ENCODE data around the gene ADAMTS2.
"Not testable (repeated sequence)": the region's sequence is repeated elsewhere in the genome, so short reads cannot be mapped to it uniquely, and the experiment has no call there.

ADAMTS2 gene

GRCh38 chr5:179283908-179284307, 61.4 kb downstream of the ADAMTS2 start:
- H3K23ac ChIP-seq (ENCODE audit: low read length); H3K56ac ChIP-seq (ENCODE audit: low read length); H2BK5ac ChIP-seq (ENCODE audit: low read length); DNase-seq; H2BK120ac ChIP-seq (ENCODE audit: low read depth, low read length); H3K27me3 ChIP-seq (ENCODE audit: insufficient read depth, low read length, poor library complexity); H2AK5ac ChIP-seq (ENCODE audit: low read length); H3K4me3 ChIP-seq (ENCODE audit: low read length); H4K5ac ChIP-seq (ENCODE audit: low read length); H3K79me1 ChIP-seq (ENCODE audit: low read length); H3K36me3 ChIP-seq (ENCODE audit: control insufficient read depth, insufficient read depth, low read length); H3K4ac ChIP-seq (ENCODE audit: low read depth, low read length); H3K79me2 ChIP-seq (ENCODE audit: control insufficient read depth, insufficient read depth, low read length); H3K4me1 ChIP-seq (ENCODE audit: control insufficient read depth, low read depth, low read length); H3K27ac ChIP-seq (ENCODE audit: low read depth, low read length); H3K18ac ChIP-seq (ENCODE audit: low read length); H3K9ac ChIP-seq (ENCODE audit: low read length); H4K8ac ChIP-seq (ENCODE audit: low read depth, low read length); H3K4me2 ChIP-seq (ENCODE audit: low read length); H2BK15ac ChIP-seq (replicated peaks; ENCODE audit: low read depth): not testable (repeated sequence)
- no CpG with 5 or more reads among the region's 10 CpGs for WGBS (ENCODE audit: extremely low coverage, insufficient coverage, low lambda C conversion rate)

DNA sequence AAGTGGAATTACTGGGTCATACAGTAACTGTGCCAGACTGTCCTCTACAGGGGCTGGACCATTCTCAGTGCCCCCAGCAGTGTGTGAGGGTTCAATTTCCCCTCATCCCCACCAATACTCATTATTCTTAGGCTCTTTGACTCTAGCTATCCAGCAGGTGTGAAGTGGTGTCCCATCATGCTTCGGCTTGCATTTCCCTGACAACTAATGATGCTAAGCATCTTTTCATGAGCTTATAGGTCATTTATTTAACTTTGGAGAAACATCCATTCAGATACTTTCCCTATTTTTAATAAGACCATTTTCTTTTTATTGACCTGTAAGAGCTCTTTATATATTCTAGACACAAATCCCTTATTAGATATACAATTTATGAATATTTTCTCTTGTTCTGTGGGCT, 63.6 kb downstream of the ADAMTS2 start:
- H3K9ac ChIP-seq (ENCODE audit: low read length): no peak overlapping the region
- H2BK15ac ChIP-seq (replicated peaks; ENCODE audit: low read depth): no peak overlapping the region
- no peak overlapping the region for H4K5ac ChIP-seq (ENCODE audit: low read length)
- no peak overlapping the region for H3K4me2 ChIP-seq (ENCODE audit: low read length)
- H3K79me2 ChIP-seq (ENCODE audit: control insufficient read depth, insufficient read depth, low read length): no peaks in the 10 kb centered on the region
- no peaks in the 10 kb centered on the region for H3K36me3 ChIP-seq (ENCODE audit: control insufficient read depth, insufficient read depth, low read length)
- no peaks in the 10 kb centered on the region for H3K79me1 ChIP-seq (ENCODE audit: low read length)
- no peak overlapping the region for H3K56ac ChIP-seq (ENCODE audit: low read length)
- no CpG with 5 or more reads among the region's 1 CpG for WGBS (ENCODE audit: extremely low coverage, insufficient coverage, low lambda C conversion rate)
- H3K23ac ChIP-seq (ENCODE audit: low read length): no peak overlapping the region
- H3K4ac ChIP-seq (ENCODE audit: low read depth, low read length): no peak overlapping the region
- no peak overlapping the region for H2AK5ac ChIP-seq (ENCODE audit: low read length)
- DNase-seq: no peak
- H3K4me1 ChIP-seq (ENCODE audit: control insufficient read depth, low read depth, low read length): no peaks in the 10 kb centered on the region
- no peak overlapping the region for H4K8ac ChIP-seq (ENCODE audit: low read depth, low read length)
- no peak overlapping the region for H2BK120ac ChIP-seq (ENCODE audit: low read depth, low read length)
- H3K18ac ChIP-seq (ENCODE audit: low read length): no peak overlapping the region
- H3K4me3 ChIP-seq (ENCODE audit: low read length): no peak overlapping the region
- H3K27ac ChIP-seq (ENCODE audit: low read depth, low read length): no peak overlapping the region
- no peaks in the 10 kb centered on the region for H3K27me3 ChIP-seq (ENCODE audit: insufficient read depth, low read length, poor library complexity)
- no peak overlapping the region for H2BK5ac ChIP-seq (ENCODE audit: low read length)

- no peak overlapping the region for H3K23ac ChIP-seq (ENCODE audit: low read length)
- no CpG with 5 or more reads among the region's 8 CpGs for whole genome bisulfite sequencing (ENCODE audit: extremely low coverage, insufficient coverage, low lambda C conversion rate)
- no peaks in the 10 kb centered on the region for H3K79me2 ChIP-seq (ENCODE audit: control insufficient read depth, insufficient read depth, low read length)
- H2BK120ac ChIP-seq (ENCODE audit: low read depth, low read length): no peak overlapping the region
- DNase-seq: no peak
- no peak overlapping the region for H3K9ac ChIP-seq (ENCODE audit: low read length)
- H4K8ac ChIP-seq (ENCODE audit: low read depth, low read length): no peak overlapping the region
- no peaks in the 10 kb centered on the region for H3K27me3 ChIP-seq (ENCODE audit: insufficient read depth, low read length, poor library complexity)
- H2AK5ac ChIP-seq (ENCODE audit: low read length): no peak overlapping the region
- no peak overlapping the region for H3K4ac ChIP-seq (ENCODE audit: low read depth, low read length)
- no peak overlapping the region for H3K56ac ChIP-seq (ENCODE audit: low read length)
- no peak overlapping the region for H2BK5ac ChIP-seq (ENCODE audit: low read length)
- H3K79me1 ChIP-seq (ENCODE audit: low read length): no peaks in the 10 kb centered on the region
- H2BK15ac ChIP-seq (replicated peaks; ENCODE audit: low read depth): no peak overlapping the region
- no peak overlapping the region for H4K5ac ChIP-seq (ENCODE audit: low read length)
- no peak overlapping the region for H3K4me3 ChIP-seq (ENCODE audit: low read length)
- H3K36me3 ChIP-seq (ENCODE audit: control insufficient read depth, insufficient read depth, low read length): no peaks in the 10 kb centered on the region
- H3K27ac ChIP-seq (ENCODE audit: low read depth, low read length): no peak overlapping the region
- H3K4me2 ChIP-seq (ENCODE audit: low read length): no peak overlapping the region
- H3K18ac ChIP-seq (ENCODE audit: low read length): no peak overlapping the region
- no peaks in the 10 kb centered on the region for H3K4me1 ChIP-seq (ENCODE audit: control insufficient read depth, low read depth, low read length)
Measured at GRCh38 chr5:179280095-179280490, 65.2 kb downstream of the ADAMTS2 start.

DNA sequence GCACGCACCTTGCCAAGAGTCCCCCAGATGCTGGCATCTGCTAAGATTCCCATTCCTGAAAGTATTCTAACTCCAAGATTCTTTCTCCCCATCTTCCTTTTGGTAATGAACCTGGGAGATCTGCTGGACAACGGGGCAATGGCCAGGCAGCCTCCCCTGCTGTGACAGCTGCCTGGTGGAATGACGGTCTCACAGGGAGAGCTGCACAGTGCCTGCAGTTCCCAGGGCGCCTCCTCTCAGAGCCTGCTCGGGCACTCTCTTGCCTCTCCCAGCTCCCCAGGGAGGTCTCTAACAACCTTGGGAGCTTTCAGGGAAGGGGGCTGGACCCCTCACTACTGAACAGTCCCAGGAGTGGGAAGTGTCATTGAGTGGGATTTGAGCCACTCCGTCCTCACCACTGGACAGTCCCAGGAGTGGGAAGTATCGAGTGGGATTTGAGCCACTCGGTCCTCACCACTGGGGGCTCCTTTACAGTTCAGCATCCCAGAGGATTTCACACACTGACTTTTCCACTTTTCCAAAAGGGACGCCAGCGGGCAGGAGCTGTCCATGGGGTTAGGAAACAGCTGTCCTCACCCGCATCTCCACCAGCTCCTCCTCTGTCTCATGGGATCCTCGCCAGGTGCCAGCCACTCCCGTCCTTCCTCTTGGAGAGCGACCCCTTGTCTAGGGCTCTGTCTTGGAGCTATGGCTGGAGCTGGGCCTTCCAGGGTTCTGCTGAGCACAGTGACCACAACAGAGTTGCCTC, 65.7 kb downstream of the ADAMTS2 start:
- Histone ChIP-seq H3K79me1 (ENCODE audit: low read length) (no peaks in the 10 kb centered on the region), H3K4me2 (ENCODE audit: low read length) (no peak overlapping the region), H4K5ac (ENCODE audit: low read length) (no peak overlapping the region), H3K56ac (ENCODE audit: low read length) (no peak overlapping the region), H3K4me3 (ENCODE audit: low read length) (no peak overlapping the region), H2BK15ac (replicated peaks; ENCODE audit: low read depth) (no peak overlapping the region), H2AK5ac (ENCODE audit: low read length) (no peak overlapping the region), H3K9ac (ENCODE audit: low read length) (no peak overlapping the region), H3K23ac (ENCODE audit: low read length) (no peak overlapping the region), H4K8ac (ENCODE audit: low read depth, low read length) (no peak overlapping the region), H3K4me1 (ENCODE audit: control insufficient read depth, low read depth, low read length) (no peaks in the 10 kb centered on the region), H3K27me3 (ENCODE audit: insufficient read depth, low read length, poor library complexity) (no peaks in the 10 kb centered on the region), H3K27ac (ENCODE audit: low read depth, low read length) (no peak overlapping the region), H2BK120ac (ENCODE audit: low read depth, low read length) (no peak overlapping the region), H3K79me2 (ENCODE audit: control insufficient read depth, insufficient read depth, low read length) (no peaks in the 10 kb centered on the region), H3K36me3 (ENCODE audit: control insufficient read depth, insufficient read depth, low read length) (no peaks in the 10 kb centered on the region), H2BK5ac (ENCODE audit: low read length) (no peak overlapping the region), H3K4ac (ENCODE audit: low read depth, low read length) (no peak overlapping the region), H3K18ac (ENCODE audit: low read length) (no peak overlapping the region)
- WGBS (ENCODE audit: extremely low coverage, insufficient coverage, low lambda C conversion rate): no CpG with 5 or more reads among the region's 14 CpGs
- no peak for DNase-seq

DNA sequence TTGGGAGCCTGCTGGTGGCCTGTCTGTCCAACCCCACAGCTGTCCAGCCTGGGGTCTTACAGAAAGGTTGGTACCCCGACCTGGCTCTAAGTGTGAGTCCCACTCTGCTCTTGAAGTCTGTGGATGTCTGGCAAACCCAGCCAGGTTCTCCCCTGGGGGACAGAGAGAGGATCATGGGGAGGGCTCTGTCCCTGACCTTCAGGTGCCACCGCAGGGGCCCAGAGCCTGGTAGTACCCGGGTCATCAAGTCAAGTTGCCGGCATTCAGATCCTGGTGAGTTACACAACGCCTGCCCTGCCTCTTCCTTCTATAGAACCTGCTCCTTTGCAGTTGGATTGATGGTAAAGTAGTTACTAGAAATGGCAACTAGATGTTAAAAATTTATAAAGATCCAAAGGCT, 66.7 kb downstream of the ADAMTS2 start:
- no peak overlapping the region for H3K4me3 ChIP-seq (ENCODE audit: low read length)
- no peak overlapping the region for H3K4me2 ChIP-seq (ENCODE audit: low read length)
- no peak overlapping the region for H3K27ac ChIP-seq (ENCODE audit: low read depth, low read length)
- no peak overlapping the region for H3K56ac ChIP-seq (ENCODE audit: low read length)
- no peak overlapping the region for H2AK5ac ChIP-seq (ENCODE audit: low read length)
- H4K5ac ChIP-seq (ENCODE audit: low read length): no peak overlapping the region
- no peak overlapping the region for H4K8ac ChIP-seq (ENCODE audit: low read depth, low read length)
- H3K23ac ChIP-seq (ENCODE audit: low read length): no peak overlapping the region
- no peaks in the 10 kb centered on the region for H3K79me2 ChIP-seq (ENCODE audit: control insufficient read depth, insufficient read depth, low read length)
- H3K4me1 ChIP-seq (ENCODE audit: control insufficient read depth, low read depth, low read length): no peaks in the 10 kb centered on the region
- no peak overlapping the region for H3K4ac ChIP-seq (ENCODE audit: low read depth, low read length)
- no peak overlapping the region for H2BK15ac ChIP-seq (replicated peaks; ENCODE audit: low read depth)
- DNase-seq: no peak
- H3K36me3 ChIP-seq (ENCODE audit: control insufficient read depth, insufficient read depth, low read length): no peaks in the 10 kb centered on the region
- H3K27me3 ChIP-seq (ENCODE audit: insufficient read depth, low read length, poor library complexity): no peaks in the 10 kb centered on the region
- no peak overlapping the region for H3K18ac ChIP-seq (ENCODE audit: low read length)
- WGBS (ENCODE audit: extremely low coverage, insufficient coverage, low lambda C conversion rate): no CpG with 5 or more reads among the region's 5 CpGs
- H2BK5ac ChIP-seq (ENCODE audit: low read length): no peak overlapping the region
- H3K79me1 ChIP-seq (ENCODE audit: low read length): no peaks in the 10 kb centered on the region
- H2BK120ac ChIP-seq (ENCODE audit: low read depth, low read length): no peak overlapping the region
- no peak overlapping the region for H3K9ac ChIP-seq (ENCODE audit: low read length)

DNA sequence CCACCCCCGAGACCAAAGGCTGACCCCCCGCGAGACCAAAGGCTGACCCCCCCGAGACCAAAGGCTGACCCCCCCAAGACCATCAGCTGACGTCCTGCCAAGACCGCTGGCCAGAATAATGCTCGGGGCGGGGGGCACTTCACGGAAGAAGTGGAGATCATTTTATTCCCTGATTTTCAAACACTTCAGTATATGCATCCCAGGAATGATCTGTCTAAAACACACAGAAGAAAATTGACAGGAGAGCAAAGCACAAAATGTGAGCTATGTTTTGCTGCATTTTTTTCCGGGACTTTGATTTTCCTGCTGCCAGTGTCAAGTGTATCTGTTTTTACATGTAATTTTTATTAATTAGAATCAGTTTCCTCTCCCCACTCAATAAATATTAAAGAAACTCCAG, 67.1 kb downstream of the ADAMTS2 start:
- WGBS (ENCODE audit: extremely low coverage, insufficient coverage, low lambda C conversion rate): no CpG with 5 or more reads among the region's 10 CpGs
- no peaks in the 10 kb centered on the region for H3K4me1 ChIP-seq (ENCODE audit: control insufficient read depth, low read depth, low read length)
- no peak overlapping the region for H3K9ac ChIP-seq (ENCODE audit: low read length)
- H2BK15ac ChIP-seq (replicated peaks; ENCODE audit: low read depth): no peak overlapping the region
- no peaks in the 10 kb centered on the region for H3K79me2 ChIP-seq (ENCODE audit: control insufficient read depth, insufficient read depth, low read length)
- DNase-seq: no peak
- H2BK5ac ChIP-seq (ENCODE audit: low read length): no peak overlapping the region
- H2AK5ac ChIP-seq (ENCODE audit: low read length): no peak overlapping the region
- no peak overlapping the region for H3K4me3 ChIP-seq (ENCODE audit: low read length)
- no peak overlapping the region for H2BK120ac ChIP-seq (ENCODE audit: low read depth, low read length)
- H3K23ac ChIP-seq (ENCODE audit: low read length): no peak overlapping the region
- no peak overlapping the region for H4K5ac ChIP-seq (ENCODE audit: low read length)
- no peak overlapping the region for H3K27ac ChIP-seq (ENCODE audit: low read depth, low read length)
- H4K8ac ChIP-seq (ENCODE audit: low read depth, low read length): no peak overlapping the region
- no peaks in the 10 kb centered on the region for H3K36me3 ChIP-seq (ENCODE audit: control insufficient read depth, insufficient read depth, low read length)
- H3K4ac ChIP-seq (ENCODE audit: low read depth, low read length): no peak overlapping the region
- no peaks in the 10 kb centered on the region for H3K79me1 ChIP-seq (ENCODE audit: low read length)
- no peaks in the 10 kb centered on the region for H3K27me3 ChIP-seq (ENCODE audit: insufficient read depth, low read length, poor library complexity)
- H3K18ac ChIP-seq (ENCODE audit: low read length): no peak overlapping the region
- no peak overlapping the region for H3K4me2 ChIP-seq (ENCODE audit: low read length)
- H3K56ac ChIP-seq (ENCODE audit: low read length): no peak overlapping the region
